Body of pancreas (tissue), 4 donors: ENCODE measurements around the gene RNF113B. TPM values are rescaled to one million over a fixed set of nuclear protein-coding genes. Genes with fewer than 3 reads are reported as not detected.

Experiments used
- ATAC-seq: fragments of 150-250 bp; one replicate; pipeline ENCODE4 v1.9.1; 2016
- DNase-seq, 4 donors: peaks; one replicate each; pipeline ENCODE4 v3.0.0-alpha.2; 2019
- H3K27ac ChIP-seq, 4 donors: fragments of 200-600 bp; sonication (generic); 1 replicate in 3 of 4; 2 replicates in 1 of 4; pipeline versions ENCODE4 v1.5.1 to v1.6.1; 2016 to 2019; ENCODE audit warnings: mild to moderate bottlenecking in 1 of 4, mixed read lengths in 1 of 4, moderate library complexity in 1 of 4
- H3K27me3 ChIP-seq, 2 donors: fragments of 200-600 bp; sonication (generic); one replicate each; pipeline ENCODE4 v1.6.0; 2016; ENCODE audit warnings: mild to moderate bottlenecking in 1 of 2
- H3K36me3 ChIP-seq, 2 donors: fragments of 200-600 bp; sonication (generic); replicated peaks in 1 of 2; 2 replicates each; pipeline ENCODE4 v1.5.1; 2016; ENCODE audit warnings: low read depth in 2 of 2; ENCODE audit not compliant: insufficient read depth in 1 of 2
- H3K4me1 ChIP-seq: fragments of 200-600 bp; sonication (generic); one replicate; pipeline ENCODE4 v1.6.0; 2016
- H3K4me3 ChIP-seq, 2 donors: fragments of 200-600 bp; sonication (generic); 1 replicate in 1 of 2; 2 replicates in 1 of 2; pipeline ENCODE4 v1.5.1; 2016 to 2019
- H3K9me3 ChIP-seq, 3 donors: fragments of 200-600 bp; sonication (generic); 1 replicate in 2 of 3; 2 replicates in 1 of 3; pipeline ENCODE4 v1.5.1; 2016
- POLR2A ChIP-seq, 3 donors: fragments of 450-650 bp; IDR thresholded peaks; one replicate each; pipeline ENCODE4 v1.6.1; 2016; ENCODE audit warnings: antibody characterized with exemption in 3 of 3, mild to moderate bottlenecking in 2 of 3
- WGBS, 2 donors: methylation state at CpG; one replicate each; pipeline ENCODE4 v1.1.5; 2017; 5-methylcytosine and 5-hydroxymethylcytosine counted together
- intact Hi-C: fragments of 100-400 bp; cut with DNase I; formaldehyde crosslinking; loops from one replicate; pipeline ENCODE4 v1.15.1; 2023
- total RNA-seq, 2 donors: library from RNA; depleted of rRNA; stranded (reverse); fragments of >200 nt; gene quantifications; one replicate each; pipeline ENCODE4 v1.1.0, GENCODE V29; 2016
- TF ChIP-seq, protein P1 (sequence below), 7 experiments: fragments of 450-650 bp in 4 of 7; fragments of 200-600 bp in 3 of 7; sonication (generic) in 3 of 7; IDR thresholded peaks; one replicate each; pipeline ENCODE4 v1.5.1; 2016 to 2019; ENCODE audit warnings: antibody characterized with exemption in 7 of 7

RNF113B gene
- total RNA-seq, 2 donors from 2014 or later: not detected

DNA sequence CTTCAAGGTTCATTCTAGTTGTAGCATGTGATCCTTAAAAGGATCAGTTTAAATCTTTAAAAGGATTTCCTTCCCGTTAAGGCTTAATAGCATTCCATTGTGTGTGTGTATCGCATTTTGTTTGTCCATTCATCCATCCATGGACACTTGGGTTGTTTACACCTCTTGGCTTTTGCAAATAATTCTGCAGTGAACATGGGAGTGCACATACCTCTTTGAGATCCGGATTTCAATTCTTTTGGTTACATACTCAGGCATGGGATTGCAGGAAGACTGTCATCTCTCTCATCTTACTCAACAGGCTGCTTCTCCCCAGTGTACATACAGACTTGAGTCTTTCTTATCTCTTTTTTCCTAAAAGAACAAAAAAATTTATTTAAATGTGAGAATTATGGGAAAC lies 1.2 kb downstream of the RNF113B start:
- 53 to 58% methylated on average over 3 of the region's 3 CpGs for WGBS, 2 donors
- DNase-seq: no peak
- ATAC-seq: no peak
- no peak overlapping the region for H3K4me3 ChIP-seq
- H3K27ac ChIP-seq: no peak overlapping the region
- H3K27me3 ChIP-seq: no peaks in the 10 kb centered on the region
- H3K36me3 ChIP-seq: no peaks in the 10 kb centered on the region
- peaks cover 43% of the 10 kb centered on the region for H3K4me1 ChIP-seq
- intact Hi-C loops: no loop called here
- no peaks in the 10 kb centered on the region for H3K9me3 ChIP-seq
- TF ChIP-seq POLR2A (IDR thresholded peaks at IDR 0.05): no peak
- TF ChIP-seq, protein P1, sequence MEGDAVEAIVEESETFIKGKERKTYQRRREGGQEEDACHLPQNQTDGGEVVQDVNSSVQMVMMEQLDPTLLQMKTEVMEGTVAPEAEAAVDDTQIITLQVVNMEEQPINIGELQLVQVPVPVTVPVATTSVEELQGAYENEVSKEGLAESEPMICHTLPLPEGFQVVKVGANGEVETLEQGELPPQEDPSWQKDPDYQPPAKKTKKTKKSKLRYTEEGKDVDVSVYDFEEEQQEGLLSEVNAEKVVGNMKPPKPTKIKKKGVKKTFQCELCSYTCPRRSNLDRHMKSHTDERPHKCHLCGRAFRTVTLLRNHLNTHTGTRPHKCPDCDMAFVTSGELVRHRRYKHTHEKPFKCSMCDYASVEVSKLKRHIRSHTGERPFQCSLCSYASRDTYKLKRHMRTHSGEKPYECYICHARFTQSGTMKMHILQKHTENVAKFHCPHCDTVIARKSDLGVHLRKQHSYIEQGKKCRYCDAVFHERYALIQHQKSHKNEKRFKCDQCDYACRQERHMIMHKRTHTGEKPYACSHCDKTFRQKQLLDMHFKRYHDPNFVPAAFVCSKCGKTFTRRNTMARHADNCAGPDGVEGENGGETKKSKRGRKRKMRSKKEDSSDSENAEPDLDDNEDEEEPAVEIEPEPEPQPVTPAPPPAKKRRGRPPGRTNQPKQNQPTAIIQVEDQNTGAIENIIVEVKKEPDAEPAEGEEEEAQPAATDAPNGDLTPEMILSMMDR (IDR thresholded peaks at IDR 0.05): no peak

DNA sequence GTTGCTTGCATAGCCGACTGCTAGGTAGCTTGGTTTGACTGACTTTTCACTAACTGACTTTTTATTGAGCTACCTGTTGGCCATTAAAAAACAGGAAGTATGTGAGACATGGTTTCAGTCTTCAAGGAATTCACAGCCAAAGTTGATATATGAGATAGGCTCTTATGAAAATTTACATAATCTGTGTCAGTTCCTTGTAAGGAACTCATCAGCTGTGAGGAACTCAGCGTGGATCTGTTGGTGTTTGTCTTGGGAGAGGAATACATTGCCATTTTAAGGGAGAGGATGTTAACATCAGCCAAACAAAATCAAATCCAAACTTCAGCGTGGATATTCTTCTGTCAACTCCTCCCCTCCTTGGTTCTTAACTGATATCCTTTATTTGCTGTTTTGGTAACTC lies 2.0 kb downstream of the RNF113B start:
- H3K4me3 ChIP-seq: no peak overlapping the region
- no peaks in the 10 kb centered on the region for H3K9me3 ChIP-seq
- no peaks in the 10 kb centered on the region for H3K27me3 ChIP-seq
- intact Hi-C loops: no loop called here
- no peak for TF ChIP-seq POLR2A (IDR thresholded peaks at IDR 0.05)
- TF ChIP-seq, protein P1 (IDR thresholded peaks at IDR 0.05): no peak
- no peaks in the 10 kb centered on the region for H3K36me3 ChIP-seq
- peaks cover 43% of the 10 kb centered on the region for H3K4me1 ChIP-seq
- peak overlapping the region in 2 of 4 donors; percentile 70 to 81 for H3K27ac ChIP-seq
- ATAC-seq (no peak), DNase-seq (no peak)
- 41 to 55% methylated on average over 3 of the region's 3 CpGs for WGBS, 2 donors

DNA sequence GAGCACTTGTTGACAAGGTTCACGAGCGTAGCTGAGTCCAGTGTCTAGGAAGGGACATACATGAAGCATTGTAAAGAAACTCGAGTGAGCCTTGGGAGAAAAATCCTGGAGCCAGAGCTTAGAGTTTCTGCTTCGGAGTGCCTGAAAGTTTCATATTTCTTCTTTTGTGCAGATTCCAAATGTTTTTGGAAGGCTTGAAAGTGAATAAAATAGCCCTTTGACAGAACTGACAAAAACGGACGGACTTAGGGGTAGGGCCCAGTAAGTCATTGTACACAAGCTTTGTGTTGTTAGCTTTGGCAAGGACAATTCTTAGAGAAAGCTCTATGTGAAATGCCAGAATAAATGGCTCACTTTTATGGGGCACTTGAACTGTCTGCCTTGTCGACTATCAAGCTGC lies 2.8 kb downstream of the RNF113B start:
- Histone ChIP-seq H3K4me1 (peaks cover 43% of the 10 kb centered on the region), H3K4me3 (no peak overlapping the region), H3K27ac (peak overlapping the region; percentile 48 to 81 (median 74)), H3K9me3 (no peaks in the 10 kb centered on the region), H3K27me3 (no peaks in the 10 kb centered on the region), H3K36me3 (no peaks in the 10 kb centered on the region)
- DNase-seq (no peak), ATAC-seq (no peak)
- intact Hi-C loops: no loop called here
- no peak for TF ChIP-seq POLR2A (IDR thresholded peaks at IDR 0.05)
- TF ChIP-seq, protein P1 (IDR thresholded peaks at IDR 0.05): no peak
- WGBS, 2 donors: 53% methylated on average over 7 of the region's 7 CpGs

DNA sequence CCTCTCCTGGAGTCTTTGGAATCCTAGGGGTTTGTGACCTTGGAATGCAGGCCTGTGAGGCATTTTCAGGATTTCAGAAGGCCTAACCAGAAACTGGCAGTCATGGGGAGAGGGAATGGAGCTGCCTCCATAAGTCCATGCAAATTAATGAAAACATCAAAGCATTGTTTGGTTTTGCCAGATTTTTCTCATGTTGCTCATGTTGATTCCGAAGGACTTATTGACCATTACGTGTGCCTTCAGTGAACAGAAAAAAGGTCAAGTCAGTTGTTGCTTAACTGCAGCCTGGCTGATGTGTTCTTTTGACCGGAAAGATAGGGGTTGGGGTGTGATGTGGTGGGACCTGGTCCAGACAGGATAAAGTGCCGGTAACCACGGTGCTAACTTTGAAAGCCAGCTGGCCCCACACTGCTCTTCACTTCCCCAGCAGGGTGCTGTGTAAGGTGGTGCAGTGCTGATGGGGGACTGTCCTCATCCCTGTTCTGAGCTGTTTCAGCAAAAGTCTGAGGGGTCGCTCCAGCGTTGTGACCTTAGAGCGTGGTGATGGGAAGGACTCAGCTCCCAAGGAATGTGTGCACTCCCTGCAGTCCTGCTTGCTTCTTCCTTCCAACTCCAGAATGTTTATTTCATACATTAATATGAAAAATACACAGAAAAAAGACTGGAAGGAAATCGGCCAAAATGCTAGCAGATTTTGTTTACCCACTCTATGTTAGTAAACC lies 3.5 kb downstream of the RNF113B start:
- intact Hi-C loops: no loop called here
- H3K27ac ChIP-seq: peak overlapping the region; percentile 48 to 81 (median 74)
- H3K4me3 ChIP-seq: no peak overlapping the region
- peak in 3 of 4 donors; percentile 21 to 55 (median 51) for DNase-seq
- 20 to 28% methylated on average over 8 to 9 of the region's 9 CpGs for WGBS, 2 donors
- H3K9me3 ChIP-seq: no peaks in the 10 kb centered on the region
- peaks cover 43% of the 10 kb centered on the region for H3K4me1 ChIP-seq
- peak; percentile 58 for ATAC-seq
- no peaks in the 10 kb centered on the region for H3K36me3 ChIP-seq
- TF ChIP-seq POLR2A (IDR thresholded peaks at IDR 0.05): peak in 1 of 3 donors; percentile 6
- TF ChIP-seq, protein P1 (IDR thresholded peaks at IDR 0.05): no peak
- no peaks in the 10 kb centered on the region for H3K27me3 ChIP-seq
